SK-N-MC (cell line): ENCODE data around the gene EPB41.

Experiments
- EZH2 ChIP-seq: fragments of 200-600 bp; sonication (generic); IDR thresholded peaks from one replicate; pipeline ENCODE4 v1.6.1; 2017; ENCODE audit warnings: antibody characterized with exemption
- FOXP2 ChIP-seq: optimal IDR thresholded peaks from 2 replicates; pipeline ENCODE3; 2011; ENCODE audit warnings: mild to moderate bottlenecking, moderate library complexity; ENCODE audit not compliant: insufficient read depth; ENCODE audit errors: extremely low read length, control extremely low read depth
- POLR2AphosphoS5 ChIP-seq: IDR thresholded peaks from 2 replicates; pipeline ENCODE4 v1.6.1; 2012; ENCODE audit warnings: mild to moderate bottlenecking, low read depth, low read length, borderline replicate concordance

DNA sequence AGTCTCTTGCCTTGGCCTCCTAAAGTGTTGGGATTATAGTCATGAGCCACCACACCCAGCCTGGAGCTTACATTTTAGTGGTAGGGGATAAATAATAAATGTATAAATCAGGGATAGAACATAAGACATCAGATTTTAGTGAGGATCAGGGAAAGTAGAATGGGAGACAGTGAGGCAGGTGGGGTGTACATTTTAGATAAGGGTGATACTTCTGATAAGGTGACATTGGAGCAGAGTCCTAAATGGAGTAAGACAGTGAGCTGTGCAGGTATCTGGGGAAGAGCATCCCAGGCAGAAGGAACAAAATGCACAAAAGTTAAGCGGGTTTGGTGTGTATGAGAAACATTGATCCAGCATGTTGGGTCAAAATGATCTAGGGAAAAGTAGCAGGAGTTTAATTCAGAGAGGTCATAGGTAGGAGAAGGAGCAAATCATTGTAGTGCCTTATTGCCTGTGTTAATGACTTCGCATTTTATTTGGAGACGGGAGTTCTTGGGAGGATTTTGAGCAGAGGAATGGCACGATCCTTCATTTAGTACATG lies 11.1 kb downstream of the EPB41 start:
- no peak for TF ChIP-seq EZH2
- TF ChIP-seq POLR2AphosphoS5 = no peak
- TF ChIP-seq FOXP2 = no peak
